ENCODE measurements around the gene ANKRD55.
A peak's percentile ranks its signal among the peaks of the same experiment; 100 is the strongest.
"Not testable (repeated sequence)": the region's sequence is repeated elsewhere in the genome, so short reads cannot be mapped to it uniquely, and the experiment has no call there.

Gene ANKRD55

GRCh38 chr5:56233230-56233629 lies at the start of gene ANKRD55:
TSS of gene ANKRD55 (minus strand) at chr5:56233330. CDS start at chr5:56232913, 417 bp downstream.
- no peak for DNase-seq (ENCODE audit: low read depth)

GRCh38 chr5:56282216-56282615 lies 49.1 kb upstream of the ANKRD55 start:
- DNase-seq (ENCODE audit: low read depth), result no peak

GRCh38 chr5:56281489-56282165 lies 48.5 kb upstream of the ANKRD55 start:
- DNase-seq (ENCODE audit: low read depth), result no peak

- no peak for DNase-seq (ENCODE audit: low read depth)
These were observed 46.8 kb upstream of the ANKRD55 start for GRCh38 chr5:56279979-56280378.

- no peak for DNase-seq (ENCODE audit: low read depth)
These were observed 46.2 kb upstream of the ANKRD55 start for GRCh38 chr5:56279291-56279690.

- DNase-seq (ENCODE audit: low read depth), result no peak
These were observed 45.2 kb upstream of the ANKRD55 start for GRCh38 chr5:56278335-56278753.

- DNase-seq (ENCODE audit: low read depth), result no peak
These were observed 44.4 kb upstream of the ANKRD55 start for GRCh38 chr5:56277573-56277972.

- no peak for DNase-seq (ENCODE audit: low read depth)
These were observed 40.3 kb upstream of the ANKRD55 start for GRCh38 chr5:56273376-56273955.

GRCh38 chr5:56272765-56273164 lies 39.6 kb upstream of the ANKRD55 start:
- no peak for DNase-seq (ENCODE audit: low read depth)

- peak; percentile 46 for DNase-seq (ENCODE audit: low read depth)
These were observed 37.6 kb upstream of the ANKRD55 start for GRCh38 chr5:56270568-56271392.

GRCh38 chr5:56270058-56270457 lies 36.9 kb upstream of the ANKRD55 start:
- no peak for DNase-seq (ENCODE audit: low read depth)

GRCh38 chr5:56269216-56269927 lies 36.2 kb upstream of the ANKRD55 start:
- DNase-seq (ENCODE audit: low read depth), result no peak

- DNase-seq (ENCODE audit: low read depth), result not testable (repeated sequence)
These were observed 35.6 kb upstream of the ANKRD55 start for GRCh38 chr5:56268707-56269106.

GRCh38 chr5:56267856-56268255 lies 34.7 kb upstream of the ANKRD55 start:
- DNase-seq (ENCODE audit: low read depth), result no peak

- DNase-seq (ENCODE audit: low read depth), result no peak
These were observed 31.4 kb upstream of the ANKRD55 start for GRCh38 chr5:56264417-56265025.

GRCh38 chr5:56262279-56262678 lies 29.1 kb upstream of the ANKRD55 start:
- DNase-seq (ENCODE audit: low read depth), result no peak

- DNase-seq (ENCODE audit: low read depth), result no peak
These were observed 25.9 kb upstream of the ANKRD55 start for GRCh38 chr5:56259002-56259511.

- not testable (repeated sequence) for DNase-seq (ENCODE audit: low read depth)
These were observed 24.8 kb upstream of the ANKRD55 start for GRCh38 chr5:56257763-56258529.

GRCh38 chr5:56257010-56257409 lies 23.9 kb upstream of the ANKRD55 start:
- no peak for DNase-seq (ENCODE audit: low read depth)

- no peak for DNase-seq (ENCODE audit: low read depth)
These were observed 22.4 kb upstream of the ANKRD55 start for GRCh38 chr5:56255502-56255901.

GRCh38 chr5:56253924-56254323 lies 20.8 kb upstream of the ANKRD55 start:
- DNase-seq (ENCODE audit: low read depth), result no peak
